GM12878 (cell line): ENCODE data around the gene ZNF423.

Source experiments
- CEBPB ChIP-seq, 2 experiments: fragments of 150-350 bp in 1 of 2; IDR thresholded peaks; 2 replicates each; pipeline ENCODE4 v1.6.1; 2012 to 2014; ENCODE audit warnings: low read depth in 2 of 2, low read length in 2 of 2, borderline replicate concordance in 1 of 2, inconsistent platforms in 1 of 2
- CHD2 ChIP-seq: IDR thresholded peaks from 2 replicates; pipeline ENCODE4 v1.6.1; 2011; ENCODE audit warnings: low read depth, low read length, improper control_type of control experiment, borderline replicate concordance
- CREB1 ChIP-seq: IDR thresholded peaks from 2 replicates; pipeline ENCODE4 v1.6.1; 2012; ENCODE audit warnings: low read depth, mild to moderate bottlenecking, inconsistent platforms
- CTCF ChIP-seq, 3 experiments: IDR thresholded peaks in 2 of 3; conservative IDR thresholded peaks in 1 of 3; 2 replicates each; pipeline ENCODE4 v1.5.1; 2011; ENCODE audit warnings: low read depth in 3 of 3, low read length in 3 of 3, mild to moderate bottlenecking in 3 of 3, control low read depth in 2 of 3, moderate library complexity in 2 of 3, inconsistent platforms in 1 of 3, mixed read lengths in 1 of 3; ENCODE audit not compliant: control insufficient read depth in 2 of 3, insufficient read depth in 1 of 3; ENCODE audit errors: extremely low read depth in 1 of 3
- POLR2A ChIP-seq: IDR thresholded peaks from 2 replicates; pipeline ENCODE4 v1.6.1; 2011; ENCODE audit warnings: low read depth, mild to moderate bottlenecking, low read length
- POLR2AphosphoS5 ChIP-seq: IDR thresholded peaks from 2 replicates; pipeline ENCODE4 v1.6.1; 2011; ENCODE audit warnings: mild to moderate bottlenecking, low read length, inconsistent platforms

- no peak for TF ChIP-seq CHD2
- TF ChIP-seq CEBPB (IDR thresholded peaks at IDR 0.05; ENCODE audit: borderline replicate concordance in 1 of 2, low read depth in 2 of 2, low read length in 2 of 2) = no peak
- no peak for TF ChIP-seq POLR2AphosphoS5
- no peak for TF ChIP-seq CTCF (IDR thresholded peaks at IDR 0.05 in 2 of 3, conservative IDR thresholded peaks at IDR 0.05 in 1 of 3; ENCODE audit: control insufficient read depth in 2 of 3, extremely low read depth in 1 of 3, insufficient read depth in 1 of 3, low read depth in 3 of 3, low read length in 3 of 3)
- TF ChIP-seq CREB1 = no peak
- no peak for TF ChIP-seq POLR2A
These were observed 39.0 kb downstream of the ZNF423 start for GRCh38 chr16:49816875-49817274.
